Transverse colon (tissue), 4 donors: ENCODE measurements around the gene AHNAK. TPM values are rescaled to one million over a fixed set of nuclear protein-coding genes. Genes with fewer than 3 reads are reported as not detected.
A peak's percentile ranks its signal among the peaks of the same experiment; 100 is the strongest.

Source experiments
- DNase-seq: peaks from one replicate; pipeline ENCODE4 v3.0.0-alpha.2; 2019
- H3K27ac ChIP-seq, 4 donors: fragments of 200-600 bp; sonication (generic); 2 replicates each; pipeline ENCODE4 v1.5.1; 2016 to 2018; ENCODE audit warnings: inconsistent platforms in 4 of 4
- H3K27me3 ChIP-seq: fragments of 200-600 bp; sonication (generic); 2 replicates; pipeline ENCODE4 v1.5.1; 2017; ENCODE audit warnings: inconsistent platforms
- H3K36me3 ChIP-seq, 4 donors: fragments of 200-600 bp; sonication (generic); 2 replicates each; pipeline ENCODE4 v1.5.1; 2017 to 2019; ENCODE audit warnings: inconsistent platforms in 4 of 4
- H3K4me1 ChIP-seq, 4 donors: fragments of 200-600 bp; sonication (generic); 2 replicates each; pipeline ENCODE4 v1.5.1; 2017 to 2020; ENCODE audit warnings: inconsistent platforms in 4 of 4
- H3K4me3 ChIP-seq, 4 donors: fragments of 200-600 bp; sonication (generic); 1 replicate in 1 of 4; 2 replicates in 3 of 4; pipeline versions ENCODE4 v1.5.1 to v1.6.1; 2017 to 2019; ENCODE audit warnings: inconsistent platforms in 4 of 4
- H3K9me3 ChIP-seq, 2 donors: fragments of 200-600 bp; sonication (generic); 2 replicates each; pipeline ENCODE4 v1.5.1; 2017 to 2019; ENCODE audit warnings: inconsistent platforms in 2 of 2
- CTCF ChIP-seq, 5 experiments: fragments of 200-600 bp in 3 of 5; fragments of 450-650 bp in 2 of 5; sonication (generic) in 3 of 5; IDR thresholded peaks; 1 replicate in 2 of 5; 2 replicates in 3 of 5; pipeline ENCODE4 v1.5.1; 2016 to 2017; ENCODE audit warnings: antibody characterized with exemption in 5 of 5, inconsistent platforms in 3 of 5, mild to moderate bottlenecking in 2 of 5, moderate library complexity in 1 of 5
- EP300 ChIP-seq: sonication (generic); formaldehyde crosslinking; IDR thresholded peaks from one replicate; pipeline ENCODE4 v1.6.1; 2017; ENCODE audit warnings: antibody characterized with exemption, low read depth
- POLR2A ChIP-seq: fragments of 450-650 bp; IDR thresholded peaks from one replicate; pipeline ENCODE4 v1.6.1; 2016; ENCODE audit warnings: antibody characterized with exemption, mild to moderate bottlenecking, moderate library complexity
- POLR2AphosphoS5 ChIP-seq, 3 donors: sonication (generic); formaldehyde crosslinking; IDR thresholded peaks; one replicate each; pipeline ENCODE4 v1.6.1; 2016; ENCODE audit warnings: antibody characterized with exemption in 3 of 3
- WGBS, 2 donors: methylation state at CpG; one replicate each; pipeline ENCODE4 v1.1.5; 2018; ENCODE audit warnings: low coverage in 1 of 2; 5-methylcytosine and 5-hydroxymethylcytosine counted together
- in situ Hi-C, 4 donors: fragments of 200-750 bp; cut with MboI; loops; one replicate each; pipeline versions ENCODE4 v1.15.0 to v1.15.1; 2017; ENCODE audit warnings: low sequenced_read_pairs in 3 of 4, low pct_ligation_motif_present in 1 of 4, low pct_unique_long_range_greater_than_20kb in 1 of 4
- intact Hi-C: fragments of 100-400 bp; cut with DNase I; formaldehyde crosslinking; loops from one replicate; pipeline ENCODE4 v1.15.1; 2023; ENCODE audit warnings: low total_unique reads
- total RNA-seq, 4 donors: library from RNA; depleted of rRNA; stranded (reverse); fragments of >200 nt; gene quantifications; one replicate each; pipeline ENCODE4 v1.1.0, GENCODE V29; 2016

Gene AHNAK
- total RNA-seq, 4 donors from 2014 or later: 561 to 1,032 (median 742) TPM

GRCh38 chr11:62487738-62488551, 58.7 kb downstream of the AHNAK start:
- WGBS, 2 donors: 40 to 51% methylated on average over 14 to 19 of the region's 19 CpGs
- Histone ChIP-seq H3K4me3 (no peak overlapping the region), H3K4me1 (peaks cover 0 to 10% (median 0%) of the 10 kb centered on the region in 4 donors), H3K27me3 (no peaks in the 10 kb centered on the region), H3K36me3 (no peaks in the 10 kb centered on the region), H3K27ac (peak overlapping the region in 2 of 4 donors; percentile 3 to 14), H3K9me3 (no peaks in the 10 kb centered on the region)
- no peak for DNase-seq
- in situ Hi-C loops (no loop called here), intact Hi-C loops (no loop called here)
- no peak for TF ChIP-seq CTCF (IDR thresholded peaks at IDR 0.05)
- no peak for TF ChIP-seq EP300
- TF ChIP-seq POLR2AphosphoS5 (IDR thresholded peaks at IDR 0.05): no peak
- no peak for TF ChIP-seq POLR2A

- no peak for TF ChIP-seq CTCF (IDR thresholded peaks at IDR 0.05)
- no peak for TF ChIP-seq EP300
- TF ChIP-seq POLR2A: no peak
- TF ChIP-seq POLR2AphosphoS5 (IDR thresholded peaks at IDR 0.05): no peak
- Histone ChIP-seq H3K9me3 (no peaks in the 10 kb centered on the region), H3K36me3 (no peaks in the 10 kb centered on the region), H3K4me1 (peaks cover 0 to 10% (median 0%) of the 10 kb centered on the region in 4 donors), H3K4me3 (no peak overlapping the region), H3K27me3 (no peaks in the 10 kb centered on the region), H3K27ac (peak overlapping the region in 2 of 4 donors; percentile 3 to 14)
- WGBS, 2 donors: 68 to 86% methylated on average over 5 to 8 of the region's 8 CpGs
- intact Hi-C loops (no loop called here), in situ Hi-C loops (no loop called here)
- DNase-seq: no peak
Observed at GRCh38 chr11:62487136-62487535, 59.5 kb downstream of the AHNAK start.

- Histone ChIP-seq H3K36me3 (no peaks in the 10 kb centered on the region), H3K27me3 (no peaks in the 10 kb centered on the region), H3K4me1 (peaks cover 0 to 17% (median 6%) of the 10 kb centered on the region in 4 donors), H3K27ac (no peak overlapping the region), H3K9me3 (no peaks in the 10 kb centered on the region), H3K4me3 (no peak overlapping the region)
- WGBS, 2 donors: 90 to 94% methylated on average over 6 of the region's 6 CpGs
- in situ Hi-C loops (no loop called here), intact Hi-C loops (no loop called here)
- no peak for TF ChIP-seq POLR2A
- no peak for TF ChIP-seq CTCF (IDR thresholded peaks at IDR 0.05)
- TF ChIP-seq EP300: no peak
- no peak for TF ChIP-seq POLR2AphosphoS5 (IDR thresholded peaks at IDR 0.05)
- no peak for DNase-seq
Observed at GRCh38 chr11:62484352-62484751, 62.3 kb downstream of the AHNAK start.

GRCh38 chr11:62482753-62483152, 63.9 kb downstream of the AHNAK start:
- TF ChIP-seq CTCF (IDR thresholded peaks at IDR 0.05): no peak
- no peak for TF ChIP-seq EP300
- TF ChIP-seq POLR2A: no peak
- no peak for TF ChIP-seq POLR2AphosphoS5 (IDR thresholded peaks at IDR 0.05)
- Histone ChIP-seq H3K36me3 (no peaks in the 10 kb centered on the region), H3K9me3 (no peaks in the 10 kb centered on the region), H3K4me1 (peaks cover 0 to 9% (median 6%) of the 10 kb centered on the region in 4 donors), H3K27ac (no peak overlapping the region), H3K27me3 (no peaks in the 10 kb centered on the region), H3K4me3 (no peak overlapping the region)
- intact Hi-C loops: no loop called here
- no peak for DNase-seq
- WGBS, 2 donors: 64 to 81% methylated on average over 5 to 6 of the region's 6 CpGs
- in situ Hi-C loops: no loop called here
